IMR-90 (cell line): ENCODE results near the gene DUS2. TPM values are rescaled to one million over a fixed set of nuclear protein-coding genes. Genes with fewer than 3 reads are reported as not detected.

Experiments
- ATAC-seq: fragments of 200-7000 bp; cut with Tn5 transposase; 2 replicates; pipeline ENCODE4 v1.9.1; 2020; ENCODE audit warnings: low read depth, mild to moderate bottlenecking, moderate library complexity
- BruUV-seq: library from RNA; stranded (reverse); fragments of 400-500 nt; replicated peaks from 2 replicates; lab custom pipeline; 2021; lab: Mats Ljungman, UMichigan
- CTCF ChIA-PET: fragments of 300-600 bp; formaldehyde crosslinking; extraction: SDS; loops from one replicate; lab custom pipeline; 2021; ENCODE audit warnings: antibody characterized with exemption; lab: Yijun Ruan, JAX
- POLR2A ChIA-PET: fragments of 300-600 bp; sonication (Branson Sonifier 250); formaldehyde crosslinking; loops from one replicate; lab custom pipeline; 2022; ENCODE audit warnings: antibody characterized with exemption; ENCODE audit not compliant: unreplicated experiment; lab: Charles Lee
- DNase-seq: peaks from one replicate; pipeline ENCODE4 v3.0.0; 2013
- H2AFZ ChIP-seq: replicated peaks from 2 replicates; pipeline ENCODE3; 2013; ENCODE audit warnings: low read length, mild to moderate bottlenecking; ENCODE audit not compliant: poor library complexity
- H2AK5ac ChIP-seq: 2 replicates; pipeline ENCODE4 v1.6.1; 2013; ENCODE audit warnings: low read depth, low read length, inconsistent platforms
- H2AK9ac ChIP-seq: replicated peaks from 2 replicates; pipeline ENCODE3; 2013; ENCODE audit warnings: mild to moderate bottlenecking, low read depth, low read length, moderate library complexity; ENCODE audit not compliant: poor library complexity
- H2BK120ac ChIP-seq: 2 replicates; pipeline ENCODE4 v1.6.1; 2013; ENCODE audit warnings: low read depth, low read length, inconsistent platforms
- H2BK15ac ChIP-seq: 3 replicates; pipeline ENCODE4 v1.6.1; 2013; ENCODE audit warnings: low read depth, low read length, inconsistent platforms
- H2BK20ac ChIP-seq: 2 replicates; pipeline ENCODE4 v1.6.1; 2013; ENCODE audit warnings: low read depth, mild to moderate bottlenecking, inconsistent platforms, low read length, moderate library complexity
- H2BK5ac ChIP-seq: 2 replicates; pipeline ENCODE4 v1.6.1; 2013; ENCODE audit warnings: mild to moderate bottlenecking, low read depth, low read length, inconsistent platforms; ENCODE audit not compliant: poor library complexity, severe bottlenecking
- H3K14ac ChIP-seq: replicated peaks from 2 replicates; pipeline ENCODE4 v1.6.1; 2013; ENCODE audit warnings: low read depth, low read length, inconsistent platforms
- H3K18ac ChIP-seq: 2 replicates; pipeline ENCODE4 v1.6.1; 2013; ENCODE audit warnings: low read depth, low read length, control low read depth
- H3K23ac ChIP-seq: 2 replicates; pipeline ENCODE4 v1.6.1; 2013; ENCODE audit warnings: low read depth, low read length, inconsistent platforms
- H3K27ac ChIP-seq: 2 replicates; pipeline ENCODE4 v1.5.1; 2013; ENCODE audit warnings: mild to moderate bottlenecking, control low read depth, low read length; ENCODE audit not compliant: insufficient read depth
- H3K27me3 ChIP-seq: 2 replicates; pipeline ENCODE4 v1.6.1; 2013; ENCODE audit warnings: low read length; ENCODE audit not compliant: control insufficient read depth, insufficient read depth
- H3K36me3 ChIP-seq: 2 replicates; pipeline ENCODE4 v1.6.1; 2013; ENCODE audit warnings: low read length, mixed read lengths; ENCODE audit not compliant: control insufficient read depth, insufficient read depth
- H3K4ac ChIP-seq: 2 replicates; pipeline ENCODE4 v1.6.1; 2013; ENCODE audit warnings: low read depth, low read length, inconsistent platforms
- H3K4me1 ChIP-seq: 2 replicates; pipeline ENCODE4 v1.6.1; 2013; ENCODE audit warnings: low read length, mixed read lengths; ENCODE audit not compliant: control insufficient read depth, insufficient read depth
- H3K4me2 ChIP-seq: 2 replicates; pipeline ENCODE4 v1.6.1; 2013; ENCODE audit warnings: low read depth, mild to moderate bottlenecking, control low read depth, low read length, moderate library complexity
- H3K4me3 ChIP-seq: 2 replicates; pipeline ENCODE4 v1.5.1; 2013; ENCODE audit warnings: low read depth, mild to moderate bottlenecking, control low read depth, low read length, moderate library complexity; ENCODE audit not compliant: insufficient read depth
- H3K56ac ChIP-seq: 2 replicates; pipeline ENCODE4 v1.6.1; 2013; ENCODE audit warnings: low read length, inconsistent platforms; ENCODE audit not compliant: insufficient read depth; ENCODE audit errors: extremely low read depth
- H3K79me1 ChIP-seq, 2 experiments: 2 replicates each; pipeline ENCODE4 v1.6.1; 2013; ENCODE audit warnings: low read length in 2 of 2, inconsistent platforms in 1 of 2, low read depth in 1 of 2
- H3K9ac ChIP-seq: 2 replicates; pipeline ENCODE4 v1.6.1; 2013; ENCODE audit warnings: low read depth, low read length, control low read depth
- H3K9me1 ChIP-seq: 2 replicates; pipeline ENCODE4 v1.6.1; 2013; ENCODE audit warnings: low read length, inconsistent platforms; ENCODE audit not compliant: insufficient read depth
- H3K9me3 ChIP-seq: 2 replicates; pipeline ENCODE4 v1.6.1; 2013; ENCODE audit warnings: low read length; ENCODE audit not compliant: control insufficient read depth, insufficient read depth
- H4K20me1 ChIP-seq: 2 replicates; pipeline ENCODE4 v1.6.1; 2013; ENCODE audit warnings: low read length, inconsistent platforms; ENCODE audit not compliant: insufficient read depth
- H4K5ac ChIP-seq: 2 replicates; pipeline ENCODE4 v1.6.1; 2013; ENCODE audit warnings: mild to moderate bottlenecking, low read depth, low read length, control low read depth
- H4K8ac ChIP-seq, 2 experiments: 2 replicates each; pipeline ENCODE4 v1.6.1; 2013; ENCODE audit warnings: low read depth in 2 of 2, low read length in 2 of 2, control low read depth in 1 of 2, inconsistent platforms in 1 of 2
- H4K91ac ChIP-seq: 2 replicates; pipeline ENCODE4 v1.6.1; 2013; ENCODE audit warnings: low read depth, low read length, inconsistent platforms; ENCODE audit not compliant: insufficient read depth
- BHLHE40 ChIP-seq: fragments of 150-350 bp; IDR thresholded peaks from 2 replicates; pipeline ENCODE4 v1.6.1; 2016; ENCODE audit warnings: mild to moderate bottlenecking, low read depth, low read length
- NFE2L2 ChIP-seq: fragments of 150-350 bp; IDR thresholded peaks from 2 replicates; pipeline ENCODE4 v1.6.1; 2016; ENCODE audit warnings: low read depth, mild to moderate bottlenecking, low read length
- RFX5 ChIP-seq: IDR thresholded peaks from 2 replicates; pipeline ENCODE4 v1.8.0; 2012; ENCODE audit warnings: low read depth, mild to moderate bottlenecking, low read length, moderate library complexity
- WGBS, 2 experiments: methylation state at CpG; one replicate each; pipeline versions ENCODE4 v1.1.5 to v1.1.7; 2013; ENCODE audit warnings: missing lambda C conversion rate in 2 of 2; ENCODE audit not compliant: insufficient read length in 1 of 2; ENCODE audit errors: extremely low coverage in 2 of 2; 5-methylcytosine and 5-hydroxymethylcytosine counted together
- dilution Hi-C: fragments of 300-500 bp; cut with HindIII; formaldehyde crosslinking; loops from one replicate; pipeline ENCODE4 v1.14.3; 2018; ENCODE audit warnings: low sequenced_read_pairs; ENCODE audit not compliant: unreplicated experiment
- in situ Hi-C: fragments of 300-500 bp; cut with MboI; formaldehyde crosslinking; loops from 3 replicates; pipeline ENCODE4 v1.14.3; 2019; ENCODE audit warnings: low sequenced_read_pairs, inconsistent platforms, mixed read lengths
- intact Hi-C: fragments of 100-400 bp; cut with micrococcal nuclease; formaldehyde crosslinking; loops from 2 replicates; pipeline ENCODE4 v1.10.0; 2022
- polyA plus RNA-seq, 3 experiments: library from polyadenylated mRNA; depleted of rRNA; stranded (reverse); fragments of >200 nt; gene quantifications; 2 replicates each; pipeline ENCODE4 v1.2.3, GENCODE V29; 2012; ENCODE audit warnings: low replicate concordance in 1 of 3
- total RNA-seq: library from RNA; depleted of rRNA; stranded (reverse); fragments of >200 nt; gene quantifications from 2 replicates; pipeline ENCODE4 v1.2.3, GENCODE V29; 2012
- TF ChIP-seq, protein P1 (sequence below): conservative IDR thresholded peaks from 2 replicates; pipeline ENCODE4 v1.5.1; 2012; ENCODE audit warnings: mild to moderate bottlenecking, low read depth, low read length, improper control_type of control experiment

The DUS2 gene
- total and polyA plus RNA-seq, 2 of the 4 experiments (the other 2 are of a cell fraction), result 15.8 to 30.5 TPM

DNA sequence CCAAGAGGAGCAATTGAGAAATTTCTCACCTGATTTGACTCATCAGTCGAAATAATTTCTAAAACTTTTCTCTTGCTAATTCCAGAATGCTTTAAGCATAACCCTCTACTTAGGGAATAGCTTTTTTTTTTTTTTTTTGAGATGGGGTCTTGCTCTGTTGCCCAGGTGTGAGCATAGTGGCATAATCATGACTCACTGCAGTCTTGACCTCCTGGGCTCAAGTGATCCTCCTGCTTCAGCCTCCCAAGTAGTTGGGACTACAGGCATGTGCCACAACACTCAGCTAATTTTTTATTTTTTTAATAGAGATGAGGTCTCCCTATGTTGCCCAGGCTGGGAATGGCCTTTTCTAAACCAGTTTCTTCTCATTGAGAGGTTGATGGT, 48.4 kb downstream of the DUS2 start:
- H3K18ac ChIP-seq, result no peak overlapping the region
- ATAC-seq (no peak), DNase-seq (no peak)
- no peaks in the 10 kb centered on the region for H4K20me1 ChIP-seq
- WGBS, 2 experiments, result no CpG with 5 or more reads among the region's 1 CpG
- H4K91ac ChIP-seq, result no peak overlapping the region
- H3K36me3 ChIP-seq, result peaks cover 46% of the 10 kb centered on the region
- H2AFZ ChIP-seq, result no peak overlapping the region
- ChIA-PET CTCF (no interaction called here), POLR2A (no interaction called here)
- peaks cover 12% of the 10 kb centered on the region for H3K9me1 ChIP-seq
- 0 out of 4 replicates have a peak, but pooled peaks cover 0 to 3% of the 10 kb centered on the region in 2 experiments for H3K79me1 ChIP-seq
- H3K4me1 ChIP-seq, result peaks cover 6% of the 10 kb centered on the region
- no peak overlapping the region for H3K4me3 ChIP-seq
- TF ChIP-seq BHLHE40, result no peak
- TF ChIP-seq NFE2L2, result no peak
- no peak for TF ChIP-seq RFX5
- TF ChIP-seq, protein P1, sequence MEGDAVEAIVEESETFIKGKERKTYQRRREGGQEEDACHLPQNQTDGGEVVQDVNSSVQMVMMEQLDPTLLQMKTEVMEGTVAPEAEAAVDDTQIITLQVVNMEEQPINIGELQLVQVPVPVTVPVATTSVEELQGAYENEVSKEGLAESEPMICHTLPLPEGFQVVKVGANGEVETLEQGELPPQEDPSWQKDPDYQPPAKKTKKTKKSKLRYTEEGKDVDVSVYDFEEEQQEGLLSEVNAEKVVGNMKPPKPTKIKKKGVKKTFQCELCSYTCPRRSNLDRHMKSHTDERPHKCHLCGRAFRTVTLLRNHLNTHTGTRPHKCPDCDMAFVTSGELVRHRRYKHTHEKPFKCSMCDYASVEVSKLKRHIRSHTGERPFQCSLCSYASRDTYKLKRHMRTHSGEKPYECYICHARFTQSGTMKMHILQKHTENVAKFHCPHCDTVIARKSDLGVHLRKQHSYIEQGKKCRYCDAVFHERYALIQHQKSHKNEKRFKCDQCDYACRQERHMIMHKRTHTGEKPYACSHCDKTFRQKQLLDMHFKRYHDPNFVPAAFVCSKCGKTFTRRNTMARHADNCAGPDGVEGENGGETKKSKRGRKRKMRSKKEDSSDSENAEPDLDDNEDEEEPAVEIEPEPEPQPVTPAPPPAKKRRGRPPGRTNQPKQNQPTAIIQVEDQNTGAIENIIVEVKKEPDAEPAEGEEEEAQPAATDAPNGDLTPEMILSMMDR, result no peak
- H3K27ac ChIP-seq, result no peak overlapping the region
- H3K14ac ChIP-seq, result no peak overlapping the region
- no peak overlapping the region for H2AK9ac ChIP-seq
- intact Hi-C loops, result no loop called here
- in situ Hi-C loops, result no loop called here
- H4K5ac ChIP-seq, result no peak overlapping the region
- H2BK120ac ChIP-seq, result no peak overlapping the region
- H3K9me3 ChIP-seq, result no peaks in the 10 kb centered on the region
- H3K27me3 ChIP-seq, result no peaks in the 10 kb centered on the region
- H3K56ac ChIP-seq, result no peak overlapping the region
- H3K4ac ChIP-seq, result no peak overlapping the region
- H3K4me2 ChIP-seq, result no peak overlapping the region
- H2BK20ac ChIP-seq, result no peak overlapping the region
- dilution Hi-C loops, result no loop called here
- no peak overlapping the region for H2BK5ac ChIP-seq
- no peak overlapping the region for H4K8ac ChIP-seq
- BruUV-seq, result no TSS peak
- H2AK5ac ChIP-seq, result no peak overlapping the region
- H3K9ac ChIP-seq, result no peak overlapping the region
- no peak overlapping the region for H3K23ac ChIP-seq
- H2BK15ac ChIP-seq, result no peak overlapping the region
